Activated T-cell treated with anti-CD3 and anti-CD28 coated beads for 24 hours (primary cell): ENCODE measurements around the gene CACYBP.

Source experiments
- DNase-seq: peaks from one replicate; pipeline ENCODE4 v3.0.0-alpha.2; 2020; ENCODE audit warnings: low read depth

The CACYBP gene

GRCh38 chr1:174974711-174975119 is 25.0 kb upstream of the CACYBP start:
- no peak for DNase-seq

- no peak for DNase-seq
These were observed 24.0 kb upstream of the CACYBP start for GRCh38 chr1:174975764-174976163.

GRCh38 chr1:174976436-174977108 is 23.2 kb upstream of the CACYBP start:
- no peak for DNase-seq

- peak; percentile 36 for DNase-seq
These were observed 16.6 kb upstream of the CACYBP start for GRCh38 chr1:174982971-174983689.

GRCh38 chr1:174984952-174985351 is 14.8 kb upstream of the CACYBP start:
- DNase-seq: no peak

GRCh38 chr1:174988539-174988938 is 11.2 kb upstream of the CACYBP start:
- DNase-seq: no peak

GRCh38 chr1:174988986-174989385 is 10.8 kb upstream of the CACYBP start:
- DNase-seq: no peak

GRCh38 chr1:174989536-174990220 is 10.1 kb upstream of the CACYBP start:
- no peak for DNase-seq

- DNase-seq: no peak
These were observed 9.3 kb upstream of the CACYBP start for GRCh38 chr1:174990382-174990999.

- no peak for DNase-seq
These were observed 8.3 kb upstream of the CACYBP start for GRCh38 chr1:174991473-174991872.

GRCh38 chr1:174995121-174995520 is 4.6 kb upstream of the CACYBP start:
- no peak for DNase-seq

GRCh38 chr1:174995916-174996315 is 3.8 kb upstream of the CACYBP start:
- DNase-seq: no peak

- no peak for DNase-seq
These were observed 3.3 kb upstream of the CACYBP start for GRCh38 chr1:174996476-174996875.

- DNase-seq: no peak
These were observed 2.7 kb upstream of the CACYBP start for GRCh38 chr1:174997041-174997440.

- peak; percentile 20 for DNase-seq
These were observed 1.1 kb upstream of the CACYBP start for GRCh38 chr1:174998569-174999215.

- peak; percentile 97 for DNase-seq
These were observed 371 bp upstream of the CACYBP start for GRCh38 chr1:174999216-174999935.

- no peak for DNase-seq
These were observed 995 bp downstream of the CACYBP start for GRCh38 chr1:175000697-175001187.

GRCh38 chr1:175002910-175003517 is 3.3 kb downstream of the CACYBP start:
- no peak for DNase-seq

- no peak for DNase-seq
These were observed 3.8 kb downstream of the CACYBP start for GRCh38 chr1:175003521-175003920.

- DNase-seq: no peak
These were observed 5.5 kb downstream of the CACYBP start for GRCh38 chr1:175005085-175005783.
